C4-2B (cell line): ENCODE results near the gene SLAIN1.

Experiments
- CTCF ChIP-seq: fragments of 450-650 bp; conservative IDR thresholded peaks from 2 replicates; pipeline ENCODE4 v1.5.1; 2017; ENCODE audit warnings: mild to moderate bottlenecking
- ZFX ChIP-seq: fragments of 450-650 bp; IDR thresholded peaks from 2 replicates; pipeline ENCODE4 v1.6.1; 2017

- TF ChIP-seq CTCF (no peak), ZFX (no peak)
These were observed 102.7 kb downstream of the SLAIN1 start for GRCh38 chr13:77800219-77800618.
